ENCODE results near the gene ACY1.

DNA sequence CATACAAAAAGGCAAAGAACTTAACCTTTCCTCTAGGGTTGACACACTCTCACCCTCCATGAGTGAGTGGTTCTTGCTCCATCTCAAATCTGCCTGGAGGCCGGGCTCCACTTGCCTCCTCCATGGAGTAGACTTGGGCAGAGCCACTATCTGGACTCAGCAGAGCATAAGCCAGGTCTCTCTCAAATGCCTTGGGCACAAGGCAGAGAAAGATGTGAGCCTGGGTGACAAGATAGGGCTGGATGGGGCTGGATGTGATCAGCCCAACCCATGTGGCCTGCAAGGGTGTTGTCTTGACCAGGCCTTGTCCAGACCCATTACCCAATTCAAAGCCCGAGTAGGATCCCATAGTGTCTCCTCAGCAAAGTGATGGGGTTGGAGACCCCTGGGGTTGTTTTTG lies 16.5 kb downstream of the ACY1 start:
- TF ChIP-seq CTCF (IDR thresholded peaks at IDR 0.05): no peak
- no peak for TF ChIP-seq POLR2A (IDR thresholded peaks at IDR 0.05)
- TF ChIP-seq EP300 (IDR thresholded peaks at IDR 0.05): no peak
- no peak for TF ChIP-seq POLR2AphosphoS5 (IDR thresholded peaks at IDR 0.05)
